GM03348 (cell line): ENCODE measurements around the gene C3AR1.
"Not testable (repeated sequence)": the region's sequence is repeated elsewhere in the genome, so short reads cannot be mapped to it uniquely, and the experiment has no call there.

Experiments used
- DNase-seq: peaks from one replicate; pipeline ENCODE4 v3.0.0; 2012; ENCODE audit warnings: low spot score

C3AR1 gene

DNA sequence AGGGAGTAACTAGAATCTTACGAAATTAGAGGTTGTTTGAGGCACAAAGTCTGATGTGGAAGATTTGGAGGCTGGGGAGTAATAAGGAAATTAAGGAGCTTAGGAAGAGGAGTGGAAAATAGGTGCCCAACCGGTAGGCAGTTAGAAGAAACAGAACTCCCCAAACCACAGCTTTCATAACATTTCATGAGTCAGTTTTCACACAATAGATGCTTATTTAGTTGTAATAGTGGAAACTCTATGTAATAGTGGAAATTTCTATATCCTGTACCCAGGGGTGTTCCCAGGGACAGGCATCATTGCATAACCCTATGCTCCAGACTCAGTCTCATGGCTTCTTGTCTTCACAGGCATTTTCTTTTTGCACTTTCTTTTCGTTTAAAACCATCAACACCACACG is 8.3 kb downstream of the C3AR1 start:
- DNase-seq: peak; percentile 41

DNA sequence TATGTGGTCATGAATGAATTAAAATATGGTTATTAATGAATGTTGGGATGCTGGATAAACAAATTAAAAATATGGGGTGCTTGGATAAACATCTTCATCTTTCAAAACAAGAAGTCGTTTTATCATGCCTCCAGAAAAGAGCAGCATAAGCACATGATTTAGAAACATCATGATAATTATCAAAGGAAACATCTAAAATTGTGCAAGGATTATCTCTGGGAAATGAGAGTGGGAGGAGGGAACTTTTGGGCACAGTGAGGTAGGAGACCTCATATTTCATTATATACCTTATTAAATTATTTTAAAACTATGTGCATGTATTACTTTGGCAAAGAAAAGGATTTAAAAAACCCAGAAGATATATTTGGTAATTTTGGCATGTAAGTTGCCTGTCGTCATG is 8.9 kb downstream of the C3AR1 start:
- no peak for DNase-seq

DNA sequence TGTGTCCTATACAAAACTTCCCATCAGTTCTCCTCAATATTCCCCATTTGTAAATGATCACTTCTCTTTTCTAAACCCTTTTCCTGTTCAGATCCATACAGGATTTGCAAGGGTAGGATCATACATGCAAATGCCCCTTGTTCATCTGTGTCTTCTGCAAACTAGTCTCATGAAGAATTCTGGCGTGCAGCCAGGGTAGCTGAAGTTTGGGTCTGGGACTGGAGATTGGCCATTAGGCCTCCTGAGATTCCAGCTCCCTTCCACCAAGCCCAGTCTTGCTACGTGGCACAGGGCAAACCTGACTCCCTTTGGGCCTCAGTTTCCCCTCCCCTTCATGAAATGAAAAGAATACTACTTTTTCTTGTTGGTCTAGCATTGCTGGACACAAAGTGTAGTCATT is 11.3 kb downstream of the C3AR1 start:
- no peak for DNase-seq

DNA sequence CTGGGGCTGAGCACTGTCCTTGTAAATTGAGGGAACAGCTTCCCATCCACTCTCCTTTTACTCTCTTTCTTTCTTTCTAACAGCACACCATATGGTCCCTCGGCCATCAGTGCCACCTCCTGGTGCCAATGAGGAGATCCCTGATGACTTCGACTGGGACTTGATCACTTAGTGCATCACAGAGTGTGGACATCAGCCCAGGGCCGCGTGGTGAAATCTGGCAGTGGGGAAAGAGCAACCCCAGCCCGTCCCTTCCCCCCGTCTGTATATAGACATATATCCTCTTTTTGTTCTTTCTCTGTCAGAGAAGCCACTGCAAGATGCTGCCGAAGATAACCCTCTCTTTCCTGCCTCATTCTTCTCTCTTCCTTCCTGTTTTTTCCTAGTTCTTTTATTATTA is 13.5 kb downstream of the C3AR1 start:
- no peak for DNase-seq

DNA sequence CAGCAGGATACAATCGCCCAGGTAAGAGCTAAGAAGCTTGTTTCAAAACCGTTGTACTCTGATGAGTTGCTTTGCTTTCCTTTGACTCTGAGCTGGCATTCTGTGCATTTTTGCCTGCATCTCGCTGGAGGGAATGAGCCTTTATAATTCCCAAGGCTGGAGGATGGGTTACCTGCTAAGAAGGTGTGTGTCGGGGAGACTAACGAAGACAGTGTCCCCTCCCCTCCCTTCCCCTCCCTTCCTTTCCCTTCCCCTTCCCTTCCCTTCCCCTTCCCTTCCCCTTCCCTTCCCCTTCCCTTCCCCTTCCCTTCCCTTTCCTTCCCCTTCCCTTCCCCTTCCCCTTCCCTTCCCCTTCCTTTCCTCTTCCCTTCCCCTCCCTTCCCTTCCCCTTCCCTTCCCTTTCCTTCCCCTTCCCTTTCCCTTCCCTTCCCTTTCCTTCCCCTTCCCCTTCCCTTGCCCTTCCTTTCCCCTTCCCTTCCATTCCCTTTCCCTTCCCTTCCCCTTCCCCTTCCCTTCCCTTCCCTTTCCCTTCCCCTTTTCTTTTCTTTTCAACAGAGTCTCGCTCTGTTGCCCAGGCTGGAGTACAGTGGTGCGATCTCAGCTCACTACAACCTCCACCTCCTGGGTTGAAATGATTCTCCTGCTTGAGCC is 15.4 kb downstream of the C3AR1 start:
- no peak for DNase-seq

DNA sequence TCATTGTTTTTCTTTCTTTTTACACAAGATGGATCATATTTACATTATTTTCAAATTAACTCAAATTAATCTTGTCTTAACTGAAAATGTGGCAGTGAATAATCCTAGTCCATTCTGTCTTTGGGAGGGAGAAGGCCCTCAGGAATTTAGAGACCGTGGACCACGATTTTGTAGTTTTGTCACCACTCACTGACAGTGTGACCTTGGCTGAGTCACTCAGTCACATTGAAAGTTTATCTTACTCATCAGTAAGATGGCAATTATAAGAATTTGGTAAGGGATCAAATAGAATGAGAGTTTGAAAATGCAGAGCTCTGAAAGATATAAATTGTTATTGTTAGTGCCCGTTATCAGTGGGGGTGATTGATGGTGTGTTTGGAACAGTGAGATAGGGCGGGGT is 17.3 kb downstream of the C3AR1 start:
- no peak for DNase-seq

DNA sequence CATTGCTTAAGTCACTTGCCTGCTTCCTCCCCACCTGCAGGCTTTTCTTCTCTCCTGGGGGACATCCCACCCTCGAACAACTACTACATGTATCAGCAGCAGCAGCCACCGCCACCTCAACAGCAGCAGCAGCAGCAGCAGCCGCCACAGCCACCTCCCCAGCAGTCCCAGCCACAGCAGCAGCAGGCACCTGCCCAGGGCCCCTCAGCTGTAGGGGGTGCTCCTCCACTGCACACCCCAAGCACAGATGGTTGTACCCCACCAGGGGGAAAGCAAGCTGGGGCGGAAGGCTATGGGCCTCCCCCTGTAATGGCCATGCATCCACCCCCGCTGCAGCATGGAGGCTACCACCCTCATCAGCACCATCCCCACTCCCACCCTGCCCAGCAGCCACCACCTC is 18.3 kb downstream of the C3AR1 start:
- no peak for DNase-seq

DNA sequence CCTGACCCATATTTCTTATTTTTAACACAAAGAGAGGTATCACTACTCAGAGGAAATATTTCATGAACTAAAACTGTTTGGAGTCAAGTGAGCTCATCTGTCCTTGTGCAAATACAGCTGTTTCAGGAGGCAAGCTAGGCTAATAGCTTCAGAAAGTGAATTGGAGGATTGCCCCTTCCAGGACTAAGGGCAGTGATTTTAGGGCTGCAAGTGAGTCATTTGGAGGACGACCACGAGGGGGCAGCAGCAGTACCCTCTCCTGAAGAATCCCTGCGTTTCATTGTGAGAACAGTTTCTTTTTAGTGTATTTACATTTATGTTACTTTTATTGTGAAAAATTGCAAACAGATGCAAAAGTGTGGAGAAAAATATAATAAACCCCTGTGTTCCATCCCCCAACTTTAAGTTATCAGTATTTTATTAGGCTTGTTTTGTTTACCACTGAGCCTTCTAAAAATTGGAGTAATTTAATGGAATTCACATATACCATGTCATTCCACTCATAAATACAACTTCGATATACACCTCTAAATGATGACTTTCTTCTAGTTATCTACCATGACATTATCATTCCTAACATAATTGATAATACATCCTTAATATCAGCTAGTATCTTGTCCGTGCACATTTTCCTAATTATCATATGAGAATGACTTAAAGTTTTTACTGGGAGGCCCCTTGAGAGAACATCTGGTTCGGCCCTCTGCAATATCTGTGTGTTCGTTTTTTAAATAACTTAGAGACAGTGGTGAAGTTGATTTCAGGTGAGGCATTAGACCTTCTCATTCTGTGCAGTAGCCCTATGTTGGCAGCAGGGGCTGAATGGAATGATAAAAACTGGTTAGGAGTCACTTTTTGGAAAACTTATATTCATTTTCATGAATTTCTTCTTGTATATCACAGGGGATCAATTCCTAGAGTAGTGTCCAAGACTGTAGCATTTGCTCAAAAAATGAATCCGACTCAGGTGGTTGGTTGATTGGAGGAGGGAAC is 19.9 kb downstream of the C3AR1 start:
- DNase-seq: peak; percentile 88

DNA sequence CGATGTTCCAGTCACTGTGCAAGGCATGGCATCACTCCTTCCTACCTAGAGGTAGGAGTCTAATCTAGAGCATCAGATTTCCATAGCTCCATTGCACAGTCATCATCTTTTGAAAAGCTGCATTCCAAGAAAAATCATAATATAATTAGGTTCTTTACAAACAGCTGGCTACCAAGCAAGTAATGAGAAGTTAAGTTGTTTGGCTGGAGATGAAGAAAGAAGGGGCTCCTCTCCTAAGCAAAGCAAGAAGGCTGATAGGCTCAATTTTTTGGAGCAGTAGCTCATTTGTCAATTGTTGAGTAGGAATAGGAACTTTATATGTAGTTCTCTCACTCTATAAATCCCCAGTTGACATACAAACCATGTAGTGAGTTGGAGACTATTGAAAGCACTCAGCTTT is 25.4 kb downstream of the C3AR1 start:
- DNase-seq: no peak

DNA sequence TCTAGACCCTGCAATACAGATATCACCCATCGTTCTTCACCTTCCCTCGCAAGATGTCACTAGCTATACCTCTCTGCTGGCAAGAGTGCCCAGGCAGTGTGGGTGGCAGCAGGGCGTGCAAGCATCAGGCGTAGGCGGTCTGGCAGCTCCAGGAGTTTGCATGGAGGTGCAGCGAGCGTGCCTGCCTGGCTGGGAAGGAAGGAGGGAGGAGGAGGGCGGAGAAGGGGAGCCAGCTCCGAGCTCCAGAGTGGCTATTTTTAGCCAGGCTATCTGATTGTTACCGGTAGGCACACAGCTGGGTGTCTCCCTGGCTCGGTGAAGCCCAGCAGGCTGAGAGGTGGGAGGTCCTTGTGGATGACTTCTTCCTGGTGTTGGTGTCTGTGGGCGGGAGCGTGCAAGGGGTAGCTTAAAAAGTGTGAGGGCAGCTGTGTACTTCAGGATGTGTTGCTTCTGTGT is 27.5 kb downstream of the C3AR1 start:
- peak; percentile 79 for DNase-seq

DNA sequence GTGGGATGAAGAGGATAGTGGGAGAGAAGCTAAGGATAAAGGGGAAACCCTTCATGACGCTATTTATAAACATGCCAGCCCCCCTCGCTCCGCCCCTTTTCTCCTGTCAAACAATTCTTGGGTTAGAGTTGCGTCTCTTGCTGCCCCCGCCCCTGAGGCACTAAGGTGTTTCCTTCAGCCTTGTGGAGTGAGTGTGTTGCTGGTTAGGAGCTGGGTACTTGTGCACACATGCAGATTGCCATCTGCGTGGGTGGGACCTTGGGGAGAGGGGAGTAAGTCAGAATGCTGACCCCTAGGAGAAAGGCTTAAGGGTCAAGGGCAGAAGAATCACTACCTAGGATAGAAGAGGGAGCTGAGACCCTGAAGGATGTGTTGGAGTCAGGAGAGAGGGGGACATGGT is 28.2 kb downstream of the C3AR1 start:
- DNase-seq: no peak

DNA sequence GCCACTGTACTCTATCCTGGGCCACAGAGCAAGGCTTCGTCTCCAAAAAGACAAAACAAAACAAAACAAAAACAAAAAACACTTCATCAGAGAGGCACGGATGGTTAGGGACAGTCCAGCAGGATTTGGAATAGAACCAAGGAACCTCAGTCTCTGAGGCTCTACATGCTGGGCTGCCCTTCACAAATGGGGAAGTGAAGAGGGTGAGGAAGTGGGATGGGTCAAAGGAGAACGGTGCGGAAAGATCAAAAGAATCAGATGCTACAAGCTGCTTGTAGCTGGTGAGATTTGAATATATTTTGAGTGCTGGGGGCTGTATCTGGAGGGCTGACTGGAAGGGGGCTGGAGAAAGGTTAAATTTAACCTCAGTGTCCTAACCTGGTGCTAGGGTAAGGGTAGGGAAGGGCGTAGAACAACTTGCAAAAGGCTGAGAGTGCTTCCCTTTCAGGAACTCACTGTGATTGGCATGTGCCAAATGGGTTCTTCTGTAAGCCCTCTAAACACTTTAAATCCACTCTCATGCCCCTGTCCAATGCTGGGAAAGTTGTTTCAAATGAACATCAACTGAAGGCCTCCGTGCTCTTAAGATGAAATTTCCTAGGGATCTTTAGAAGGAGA is 29.0 kb downstream of the C3AR1 start:
- no peak for DNase-seq

DNA sequence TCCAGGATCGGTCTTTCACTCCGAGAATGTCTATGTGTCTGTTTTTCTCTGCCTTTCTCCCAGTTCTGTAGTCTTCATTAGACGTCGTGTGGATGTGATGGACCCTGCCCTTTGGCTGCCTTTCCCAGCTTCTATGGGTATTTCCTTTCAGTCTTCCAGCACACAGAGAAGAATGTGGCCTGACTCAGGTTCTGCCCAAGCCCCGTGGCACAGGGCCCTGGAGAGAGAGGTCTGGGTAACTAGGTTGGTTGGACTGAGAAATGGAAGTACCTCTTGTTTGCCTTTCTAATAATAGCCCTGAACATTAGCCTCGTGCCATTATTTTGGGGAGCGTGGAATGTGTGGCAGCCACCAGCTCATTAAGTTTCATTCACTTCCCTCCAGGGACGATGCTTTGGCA is 29.8 kb downstream of the C3AR1 start:
- no peak for DNase-seq

DNA sequence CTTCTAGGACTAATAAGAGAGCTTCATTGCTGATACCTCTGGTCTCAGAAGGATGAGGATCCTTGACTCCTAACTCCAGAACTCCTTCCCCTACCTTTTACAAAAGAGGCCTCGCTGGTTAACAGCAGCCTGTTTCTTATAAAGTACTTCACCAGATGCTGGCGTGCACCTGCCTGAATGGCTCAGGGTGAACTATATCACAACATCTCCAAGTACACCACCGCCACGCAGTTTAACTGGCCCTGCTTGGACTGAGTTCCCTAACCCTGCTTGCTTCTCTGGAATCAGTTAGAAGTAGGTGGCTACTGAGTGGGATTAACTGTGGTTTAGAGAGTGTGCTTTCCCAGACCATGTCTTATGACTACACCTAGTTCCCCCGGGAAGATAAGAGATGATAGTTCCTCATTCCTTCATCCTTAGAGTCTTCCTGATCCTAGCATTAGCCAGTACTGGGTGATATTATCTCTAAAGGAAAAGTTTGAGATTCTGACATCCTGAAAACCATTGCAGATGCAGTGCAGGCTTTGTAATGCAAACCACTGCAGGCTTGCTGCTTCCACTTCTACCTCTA is 30.6 kb downstream of the C3AR1 start:
- peak; percentile 17 for DNase-seq

DNA sequence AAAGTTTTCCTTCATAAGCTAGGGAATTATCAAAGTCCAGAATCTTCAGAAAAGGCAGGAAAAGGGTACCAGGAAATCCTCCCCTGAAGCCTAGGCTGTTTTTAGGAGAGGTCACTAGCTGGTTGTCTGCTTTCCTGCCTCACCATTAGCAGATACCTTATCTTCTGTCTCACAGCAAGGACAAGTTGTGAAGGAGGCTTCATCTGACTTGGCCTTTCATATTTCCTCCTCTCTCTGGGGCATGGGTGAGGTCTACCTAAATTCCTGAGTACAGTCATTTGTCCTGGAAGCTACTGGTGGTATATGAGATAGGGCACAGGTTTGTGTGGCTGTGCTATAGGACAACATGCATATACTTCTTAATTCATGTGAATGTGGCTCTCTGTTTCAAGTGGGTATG is 31.4 kb downstream of the C3AR1 start:
- DNase-seq: no peak

DNA sequence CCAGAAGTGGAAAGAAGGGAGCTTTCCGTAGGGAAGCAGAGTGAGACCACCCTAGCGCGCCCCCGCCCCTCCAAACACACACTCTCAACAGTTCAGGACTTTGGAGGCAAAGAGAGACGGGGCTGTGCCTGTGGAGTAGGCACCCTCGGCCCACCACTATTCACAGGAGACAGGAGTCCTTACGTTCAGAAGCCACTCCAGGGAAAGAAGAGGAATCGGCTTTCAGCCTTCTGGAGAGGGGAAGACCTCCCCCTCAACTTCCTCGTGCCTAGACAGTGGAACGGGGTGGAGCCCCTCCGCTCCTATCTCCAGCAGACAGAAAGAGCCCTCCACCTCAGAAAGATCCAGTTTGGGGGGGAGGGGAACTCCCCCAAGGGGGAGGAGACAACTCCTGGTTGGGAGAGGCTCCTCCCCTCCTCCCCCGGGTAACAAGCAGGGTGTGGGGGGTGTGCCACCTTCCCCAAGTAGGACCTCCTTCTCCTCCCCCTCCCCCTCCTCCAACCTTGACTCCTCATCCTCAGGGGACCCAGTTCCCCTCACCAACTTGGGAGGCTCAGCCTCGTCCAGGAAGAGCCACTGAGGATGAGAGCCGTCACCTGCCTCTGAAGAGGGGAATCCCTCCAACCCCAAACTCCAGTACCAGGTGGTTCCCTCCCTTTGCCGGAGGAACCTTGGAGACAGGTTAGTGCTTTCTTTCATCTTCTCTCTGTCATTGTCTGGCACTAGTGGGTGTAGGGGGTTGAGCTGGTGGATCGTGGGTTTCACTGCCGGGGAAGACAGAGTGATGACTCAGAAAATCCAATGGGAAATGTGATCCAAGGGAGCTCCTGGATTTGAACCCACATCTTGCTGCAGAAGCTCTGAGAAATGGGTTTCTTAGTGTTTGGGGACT is 32.8 kb downstream of the C3AR1 start:
- DNase-seq: peak; percentile 84

DNA sequence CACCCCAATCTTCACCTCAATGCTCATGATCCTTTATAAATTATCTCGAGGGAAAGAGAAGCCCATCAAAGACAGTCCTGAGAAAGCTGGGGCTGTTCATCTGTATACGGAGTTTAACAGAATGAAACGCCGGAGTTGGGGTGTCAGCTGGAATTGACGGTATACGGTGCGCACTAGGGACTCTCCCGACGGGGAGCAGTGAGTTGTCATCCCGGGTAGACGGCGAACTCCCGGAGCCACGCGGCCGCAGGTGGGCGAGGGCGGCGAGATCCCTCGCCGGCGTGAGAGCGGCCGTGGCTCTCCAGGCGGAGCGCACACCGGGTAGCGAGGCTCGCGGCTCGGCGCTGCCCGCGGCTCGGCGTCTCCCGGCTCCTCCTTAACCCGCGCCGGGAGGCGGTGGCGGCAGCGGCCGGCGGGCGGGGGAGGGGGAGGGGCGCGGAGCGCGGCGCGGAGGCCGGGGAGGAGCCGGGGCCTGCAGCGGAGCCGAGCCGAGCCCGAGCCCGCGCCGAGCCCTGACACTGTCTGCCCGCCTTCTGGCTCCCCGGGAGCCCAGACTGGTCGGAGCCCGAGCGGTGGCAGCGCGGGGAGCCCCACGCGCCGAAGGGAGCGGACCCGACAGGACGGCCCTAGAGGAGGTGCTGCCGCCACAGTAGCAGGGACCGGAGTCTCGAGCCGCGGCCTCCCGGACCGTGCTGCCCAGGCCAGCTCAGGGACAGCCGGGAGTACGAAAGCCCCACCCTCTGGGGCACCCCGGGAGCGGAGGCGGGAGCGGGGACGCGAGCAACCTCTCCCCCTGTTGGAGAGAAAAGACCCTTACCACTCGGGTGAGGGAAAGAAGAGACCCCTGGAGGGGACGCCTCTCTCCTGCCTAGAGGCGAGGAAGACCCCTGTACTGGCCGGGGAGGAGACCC is 33.7 kb downstream of the C3AR1 start, which contains the start of gene FOXJ2:
FOXJ2 (plus strand) TSS at position 475 of the 911 bp plus-strand sequence. CDS start 7,117 bp downstream, outside the sequence.
- DNase-seq: peak; percentile 94

DNA sequence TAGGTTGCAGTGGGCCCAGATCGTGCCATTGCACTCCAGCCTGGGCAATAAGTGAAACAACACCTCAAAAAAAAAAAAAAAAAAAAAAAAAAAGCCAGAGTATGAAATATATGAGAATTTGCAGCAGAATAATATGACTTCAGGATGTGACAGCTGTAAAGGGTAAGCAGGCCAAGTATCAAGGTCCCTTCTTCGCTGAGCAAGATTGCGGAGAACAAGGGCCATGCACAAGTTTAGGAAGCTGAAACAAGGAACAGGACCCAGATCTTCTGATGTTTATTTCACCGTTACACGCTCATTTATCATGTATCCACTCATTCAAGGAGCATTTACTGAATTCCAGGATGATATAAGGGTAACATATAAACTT is 34.3 kb downstream of the C3AR1 start:
- DNase-seq: no peak

DNA sequence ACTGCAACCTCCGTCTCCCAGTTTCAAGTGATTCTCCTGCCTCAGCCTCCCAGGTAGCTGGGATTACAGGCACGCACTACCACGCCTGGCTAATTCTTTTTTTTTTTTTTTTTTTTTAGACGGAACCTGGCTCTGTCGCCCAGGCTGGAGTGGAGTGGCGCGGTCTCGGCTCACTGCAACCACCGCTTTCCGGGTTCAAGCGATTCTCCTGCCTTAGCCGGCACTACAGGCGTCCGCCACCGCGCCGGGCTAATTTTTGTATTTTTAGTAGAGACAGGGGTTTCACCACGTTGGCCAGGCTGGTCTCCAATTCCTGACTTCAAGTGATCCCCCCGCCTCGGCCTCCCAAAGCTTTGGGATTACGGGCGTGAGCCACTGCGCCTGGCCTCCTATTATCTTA is 35.1 kb downstream of the C3AR1 start:
- DNase-seq: not testable (repeated sequence)

DNA sequence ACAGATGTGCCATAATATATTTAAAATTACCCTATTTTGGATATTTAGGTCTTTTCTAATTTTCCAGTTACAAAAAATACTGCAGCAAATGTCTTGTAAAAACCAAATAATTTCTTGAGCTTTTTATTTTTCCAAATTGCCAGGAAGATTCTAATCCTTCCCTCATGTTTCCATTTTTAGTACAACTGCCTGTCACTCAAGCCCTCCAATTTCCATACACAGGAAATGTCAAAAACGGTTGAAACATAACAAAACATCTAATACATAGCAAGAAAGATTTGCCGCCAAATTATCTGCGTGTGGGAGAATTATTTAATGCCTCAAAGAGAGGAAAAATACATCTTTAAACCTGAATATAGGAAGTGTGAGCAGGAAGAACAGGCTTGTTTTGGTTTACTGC is 36.0 kb downstream of the C3AR1 start:
- no peak for DNase-seq
